Measurements from ENCODE around the gene SLIT3. TPM values are rescaled to one million over a fixed set of nuclear protein-coding genes. Genes with fewer than 3 reads are reported as not detected.

The SLIT3 gene
- total RNA-seq, 4 donors from 2014 or later, result 0.72 to 37.4 (median 5.3) TPM

DNA sequence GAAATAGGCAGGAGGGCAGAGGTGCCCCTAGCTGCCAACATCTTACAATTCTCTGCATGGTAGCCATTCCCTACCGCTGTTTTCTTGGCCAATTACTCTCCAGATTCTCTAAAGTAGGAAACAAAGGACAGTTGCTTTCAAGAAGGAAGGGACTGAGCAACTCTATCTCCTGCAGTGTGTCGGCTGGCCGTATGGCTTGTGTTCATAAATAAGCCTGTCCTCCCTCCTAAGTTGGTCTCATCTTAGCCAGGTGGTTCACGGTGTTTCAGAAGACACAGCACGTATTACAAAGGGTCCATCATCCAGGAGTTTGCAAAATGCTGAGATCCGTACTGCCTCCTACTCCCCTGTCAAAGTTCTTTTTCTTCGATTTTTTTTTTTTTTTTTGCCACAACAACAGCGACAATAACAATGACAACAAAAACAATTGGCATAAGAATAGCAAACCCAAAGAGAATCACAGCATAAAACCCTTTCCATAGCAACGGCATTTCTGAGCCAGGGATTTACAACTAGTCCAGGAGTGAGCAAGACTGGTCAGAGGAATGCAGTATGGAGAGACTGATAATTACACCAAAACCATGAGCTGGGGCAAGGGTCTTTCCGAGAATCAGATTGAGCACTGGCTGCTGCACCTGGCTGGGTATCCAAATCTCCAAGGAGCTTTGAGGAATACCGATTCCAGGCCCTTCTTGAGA, 212.8 kb downstream of the SLIT3 start:
- intact Hi-C loops (cut with DNase I), result no loop called here
- no peaks in the 10 kb centered on the region for H3K27me3 ChIP-seq
- no peak overlapping the region for H3K4me3 ChIP-seq
- H3K36me3 ChIP-seq, result no peaks in the 10 kb centered on the region
- peaks cover 0 to 8% (median 0%) of the 10 kb centered on the region in 3 donors for H3K9me3 ChIP-seq
- peaks cover 0 to 20% (median 7%) of the 10 kb centered on the region in 3 donors for H3K4me1 ChIP-seq
- H3K27ac ChIP-seq, result no peak overlapping the region
- 87 to 92% methylated on average over 10 to 11 of the region's 11 CpGs for WGBS, 2 donors
- no peak for DNase-seq
- TF ChIP-seq POLR2A (IDR thresholded peaks at IDR 0.05), result no peak
- TF ChIP-seq CTCF (IDR thresholded peaks at IDR 0.05), result no peak

GRCh38 chr5:169085636-169086035, 215.3 kb downstream of the SLIT3 start:
- Histone ChIP-seq H3K9me3 (peaks cover 0 to 8% (median 0%) of the 10 kb centered on the region in 3 donors), H3K27me3 (no peaks in the 10 kb centered on the region), H3K4me3 (no peak overlapping the region), H3K27ac (no peak overlapping the region), H3K36me3 (no peaks in the 10 kb centered on the region), H3K4me1 (peaks cover 0 to 25% (median 7%) of the 10 kb centered on the region in 3 donors)
- TF ChIP-seq CTCF (IDR thresholded peaks at IDR 0.05) (no peak), POLR2A (IDR thresholded peaks at IDR 0.05) (no peak)
- intact Hi-C loops (cut with DNase I), result no loop called here
- WGBS, 2 donors, result 77 to 80% methylated on average over 6 to 8 of the region's 8 CpGs
- DNase-seq, result no peak

DNA sequence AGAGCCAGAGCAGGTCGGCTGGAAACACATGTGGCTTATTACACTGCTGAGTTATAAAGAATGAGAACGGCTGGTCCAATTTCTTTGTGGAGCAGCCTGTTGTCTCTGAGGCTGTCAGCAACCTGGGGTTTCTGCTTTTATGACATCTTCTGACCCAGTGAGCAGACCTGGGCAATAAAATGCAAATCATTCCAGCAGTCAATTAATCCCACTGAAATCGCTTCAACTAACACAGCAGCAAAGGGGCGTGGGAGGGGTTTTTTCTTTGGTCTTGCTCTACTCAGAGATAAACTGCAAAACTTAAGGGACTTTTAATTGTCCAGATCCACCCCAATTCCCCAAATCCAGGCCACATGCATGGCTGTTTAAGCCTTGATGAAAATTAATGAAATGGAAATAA, 215.7 kb downstream of the SLIT3 start:
- 73 to 75% methylated on average over 4 of the region's 4 CpGs for WGBS, 2 donors
- no peak for DNase-seq
- H3K4me1 ChIP-seq, result peaks cover 0 to 26% (median 7%) of the 10 kb centered on the region in 3 donors
- no peaks in the 10 kb centered on the region for H3K27me3 ChIP-seq
- H3K27ac ChIP-seq, result no peak overlapping the region
- no peaks in the 10 kb centered on the region for H3K36me3 ChIP-seq
- TF ChIP-seq CTCF (IDR thresholded peaks at IDR 0.05) (no peak), POLR2A (IDR thresholded peaks at IDR 0.05) (no peak)
- H3K4me3 ChIP-seq, result no peak overlapping the region
- peaks cover 0 to 5% (median 0%) of the 10 kb centered on the region in 3 donors for H3K9me3 ChIP-seq
- intact Hi-C loops (cut with DNase I), result no loop called here

- 78% methylated on average over 3 of the region's 4 CpGs for WGBS, 2 donors
- DNase-seq, result no peak
- Histone ChIP-seq H3K27ac (no peak overlapping the region), H3K27me3 (no peaks in the 10 kb centered on the region), H3K9me3 (peaks cover 0 to under 1% (median 0%) of the 10 kb centered on the region in 3 donors), H3K4me1 (peaks cover 0 to 28% (median 7%) of the 10 kb centered on the region in 3 donors), H3K4me3 (no peak overlapping the region), H3K36me3 (no peaks in the 10 kb centered on the region)
- no peak for TF ChIP-seq POLR2A (IDR thresholded peaks at IDR 0.05)
- TF ChIP-seq CTCF (IDR thresholded peaks at IDR 0.05), result no peak
- intact Hi-C loops (cut with DNase I), result no loop called here
Measured at GRCh38 chr5:169084775-169085174, 216.2 kb downstream of the SLIT3 start.

GRCh38 chr5:169083394-169084018, 217.4 kb downstream of the SLIT3 start:
- no peak for DNase-seq
- Histone ChIP-seq H3K36me3 (no peaks in the 10 kb centered on the region), H3K4me1 (peaks cover 0 to 21% (median 0%) of the 10 kb centered on the region in 3 donors), H3K9me3 (no peaks in the 10 kb centered on the region), H3K27ac (no peak overlapping the region), H3K27me3 (no peaks in the 10 kb centered on the region), H3K4me3 (no peak overlapping the region)
- intact Hi-C loops (cut with DNase I), result no loop called here
- WGBS, 2 donors, result 84 to 89% methylated on average over 8 of the region's 8 CpGs
- TF ChIP-seq POLR2A (IDR thresholded peaks at IDR 0.05) (no peak), CTCF (IDR thresholded peaks at IDR 0.05) (no peak)
